MCF 10A (cell line): ENCODE measurements around the gene ZGPAT. TPM values are rescaled to one million over a fixed set of nuclear protein-coding genes. Genes with fewer than 3 reads are reported as not detected.
"Not testable (repeated sequence)": the region's sequence is repeated elsewhere in the genome, so short reads cannot be mapped to it uniquely, and the experiment has no call there.

Experiments
- BruUV-seq: library from RNA; stranded (reverse); fragments of 400-500 nt; replicated peaks from 2 replicates; lab custom pipeline; 2021; lab: Mats Ljungman, UMichigan
- CTCF ChIA-PET: fragments of 300-600 bp; sonication (Branson Sonifier 250); formaldehyde crosslinking; extraction: SDS; loops from one replicate; lab custom pipeline; 2021; ENCODE audit warnings: antibody characterized with exemption, inconsistent platforms; lab: Yijun Ruan, JAX
- POLR2A ChIA-PET: fragments of 300-600, 350-650 bp; sonication (Branson Sonifier 250); formaldehyde crosslinking; extraction: SDS; loops from one replicate; lab custom pipeline; 2020; ENCODE audit warnings: antibody characterized with exemption, inconsistent platforms; lab: Yijun Ruan, JAX
- DNase-seq: peaks from one replicate; pipeline ENCODE4 v3.0.0-alpha.2; 2018; ENCODE audit not compliant: unreplicated experiment
- H3K27ac Mint-ChIP-seq: one replicate; pipeline ENCODE4 v1.8.0; 2022; ENCODE audit warnings: mild to moderate bottlenecking, low read depth, mixed read lengths; ENCODE audit not compliant: unreplicated experiment
- H3K27me3 Mint-ChIP-seq: one replicate; pipeline ENCODE4 v1.8.0; 2022; ENCODE audit warnings: mixed read lengths; ENCODE audit not compliant: insufficient read depth, unreplicated experiment
- H3K36me3 Mint-ChIP-seq: one replicate; pipeline ENCODE4 v1.8.0; 2022; ENCODE audit warnings: mild to moderate bottlenecking, moderate library complexity, mixed read lengths; ENCODE audit not compliant: insufficient read depth, unreplicated experiment
- H3K4me1 Mint-ChIP-seq: one replicate; pipeline ENCODE4 v1.8.0; 2022; ENCODE audit warnings: mixed read lengths; ENCODE audit not compliant: insufficient read depth, unreplicated experiment
- H3K4me3 Mint-ChIP-seq: one replicate; pipeline ENCODE4 v1.8.0; 2022; ENCODE audit warnings: mild to moderate bottlenecking, moderate library complexity, mixed read lengths; ENCODE audit not compliant: unreplicated experiment
- H3K9me3 Mint-ChIP-seq: one replicate; pipeline ENCODE4 v1.8.0; 2022; ENCODE audit warnings: mixed read lengths; ENCODE audit not compliant: unreplicated experiment
- CTCF ChIP-seq: fragments of 200-600 bp; IDR thresholded peaks from one replicate; pipeline ENCODE4 v1.8.0; 2022; ENCODE audit warnings: antibody characterized with exemption, mild to moderate bottlenecking; ENCODE audit not compliant: unreplicated experiment
- intact Hi-C: fragments of 100-400 bp; cut with micrococcal nuclease; formaldehyde crosslinking; loops from 2 replicates; pipeline ENCODE4 v1.14.1; 2022
- total RNA-seq: library from RNA; stranded (reverse); gene quantifications from 2 replicates; pipeline ENCODE4 v1.2.3, GENCODE V29; 2022

Gene ZGPAT
- total RNA-seq, 1 experiment from 2014 or later, result 19.5 TPM

- TF ChIP-seq CTCF, result no peak
- Mint-ChIP-seq H3K27me3 (no peaks in the 10 kb centered on the region), H3K27ac (no peak overlapping the region), H3K4me3 (no peak overlapping the region), H3K4me1 (no peaks in the 10 kb centered on the region), H3K36me3 (peaks cover 29% of the 10 kb centered on the region), H3K9me3 (no peaks in the 10 kb centered on the region)
- intact Hi-C loops, result no loop called here
- no peak for DNase-seq
- CTCF ChIA-PET, result interaction anchor here (0.7 to 0.9 kb wide), 2 partner anchors 33 to 127 kb away, joined by 4 read pairs; no protein-coding TSS in a partner anchor
- POLR2A ChIA-PET, result interaction anchor here (0.8 to 1.3 kb wide), 2 partner anchors 7 to 24 kb away, joined by 3 read pairs; partner anchors contain the start of gene RTEL1
- BruUV-seq, result no TSS peak
Observed at GRCh38 chr20:63665708-63666107, 42.1 kb upstream of the ZGPAT start.

GRCh38 chr20:63667858-63668257 is 40.0 kb upstream of the ZGPAT start:
- no peak for DNase-seq
- no peaks in the 10 kb centered on the region for H3K27me3 Mint-ChIP-seq
- H3K36me3 Mint-ChIP-seq, result peaks cover 28% of the 10 kb centered on the region
- CTCF ChIA-PET, result no interaction called here
- no peak overlapping the region for H3K4me3 Mint-ChIP-seq
- H3K4me1 Mint-ChIP-seq, result no peaks in the 10 kb centered on the region
- intact Hi-C loops, result no loop called here
- no TSS peak for BruUV-seq
- no peak overlapping the region for H3K27ac Mint-ChIP-seq
- no peak for TF ChIP-seq CTCF
- no peaks in the 10 kb centered on the region for H3K9me3 Mint-ChIP-seq
- POLR2A ChIA-PET, result interaction anchor here (0.7 to 1.1 kb wide), 3 partner anchors 11 to 14 kb away, joined by 3 to 4 read pairs (median 3); no protein-coding TSS in a partner anchor

- H3K36me3 Mint-ChIP-seq, result peaks cover 28% of the 10 kb centered on the region
- H3K27me3 Mint-ChIP-seq, result no peaks in the 10 kb centered on the region
- no peaks in the 10 kb centered on the region for H3K9me3 Mint-ChIP-seq
- H3K4me3 Mint-ChIP-seq, result no peak overlapping the region
- no peak for DNase-seq
- intact Hi-C loops, result no loop called here
- TF ChIP-seq CTCF, result no peak
- POLR2A ChIA-PET, result interaction anchor here (0.8 to 1.2 kb wide), 3 partner anchors 10 to 14 kb away, joined by 3 to 5 read pairs (median 3); partner anchors contain the start of gene RTEL1
- no peak overlapping the region for H3K27ac Mint-ChIP-seq
- no peaks in the 10 kb centered on the region for H3K4me1 Mint-ChIP-seq
- BruUV-seq, result no TSS peak
- CTCF ChIA-PET, result interaction anchor here (0.6 to 1.1 kb wide), 2 partner anchors 21 to 26 kb away, joined by 3 to 4 read pairs; no protein-coding TSS in a partner anchor
Observed at GRCh38 chr20:63668351-63668750, 39.5 kb upstream of the ZGPAT start.

GRCh38 chr20:63671695-63672094 is 36.1 kb upstream of the ZGPAT start:
- H3K27me3 Mint-ChIP-seq, H3K27ac Mint-ChIP-seq, H3K4me1 Mint-ChIP-seq, H3K9me3 Mint-ChIP-seq, intact Hi-C loops, CTCF ChIA-PET, H3K4me3 Mint-ChIP-seq, BruUV-seq, DNase-seq: not testable (repeated sequence)
- H3K36me3 Mint-ChIP-seq, result peaks cover 24% of the 10 kb centered on the region
- POLR2A ChIA-PET, result interaction anchor here (0.6 to 1.9 kb wide), 3 partner anchors 11 to 120 kb away, joined by 3 to 10 read pairs (median 4); partner anchors contain the start of gene RTEL1
